ENCODE data around the gene PCDHB12.
"Not testable (repeated sequence)": the region's sequence is repeated elsewhere in the genome, so short reads cannot be mapped to it uniquely, and the experiment has no call there.

DNA sequence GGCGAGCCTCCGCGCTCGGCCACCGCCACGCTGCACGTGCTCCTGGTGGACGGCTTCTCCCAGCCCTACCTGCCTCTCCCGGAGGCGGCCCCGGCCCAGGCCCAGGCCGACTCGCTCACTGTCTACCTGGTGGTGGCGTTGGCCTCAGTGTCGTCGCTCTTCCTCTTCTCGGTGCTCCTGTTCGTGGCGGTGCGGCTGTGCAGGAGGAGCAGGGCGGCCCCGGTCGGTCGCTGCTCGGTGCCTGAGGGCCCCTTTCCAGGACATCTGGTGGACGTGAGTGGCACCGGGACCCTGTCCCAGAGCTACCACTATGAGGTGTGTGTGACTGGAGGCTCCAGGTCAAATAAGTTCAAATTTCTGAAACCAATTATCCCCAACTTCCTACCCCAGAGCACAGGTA is 2.3 kb downstream of the PCDHB12 start:
- TF ChIP-seq CTCF, POLR2AphosphoS5 (IDR thresholded peaks at IDR 0.05): not testable (repeated sequence)

Data from gastroesophageal sphincter (tissue), 3 donors.